ENCODE measurements around the gene TNNT1. TPM values are rescaled to one million over a fixed set of nuclear protein-coding genes. Genes with fewer than 3 reads are reported as not detected.
"Not testable (repeated sequence)": the region's sequence is repeated elsewhere in the genome, so short reads cannot be mapped to it uniquely, and the experiment has no call there.

The TNNT1 gene
- total RNA-seq, 1 donor from 2014 or later: 0.62 TPM

- no peak for TF ChIP-seq CTCF (IDR thresholded peaks at IDR 0.05)
- H3K36me3 Mint-ChIP-seq (ENCODE audit: low read depth): no peaks in the 10 kb centered on the region
- DNase-seq (ENCODE audit: low spot score): no peak
- peak overlapping the region; percentile 63 for H3K4me3 Mint-ChIP-seq (ENCODE audit: unreplicated experiment)
- H3K27me3 Mint-ChIP-seq (ENCODE audit: low read depth): peaks cover 23% of the 10 kb centered on the region
- H3K27ac Mint-ChIP-seq (ENCODE audit: unreplicated experiment): no peak overlapping the region
- no peaks in the 10 kb centered on the region for H3K9me3 Mint-ChIP-seq (ENCODE audit: low read depth)
- H3K4me1 Mint-ChIP-seq (ENCODE audit: low read depth): peaks cover 14% of the 10 kb centered on the region
Observed at GRCh38 chr19:55156202-55157063, 7.4 kb upstream of the TNNT1 start.

- not testable (repeated sequence) for H3K4me3 Mint-ChIP-seq (ENCODE audit: unreplicated experiment); H3K36me3 Mint-ChIP-seq (ENCODE audit: low read depth); H3K27ac Mint-ChIP-seq (ENCODE audit: unreplicated experiment); DNase-seq (ENCODE audit: low spot score); H3K9me3 Mint-ChIP-seq (ENCODE audit: low read depth)
- peaks cover 23% of the 10 kb centered on the region for H3K27me3 Mint-ChIP-seq (ENCODE audit: low read depth)
- peaks cover 14% of the 10 kb centered on the region for H3K4me1 Mint-ChIP-seq (ENCODE audit: low read depth)
Observed at GRCh38 chr19:55155784-55156183, 6.8 kb upstream of the TNNT1 start.

GRCh38 chr19:55153652-55154264 lies 4.8 kb upstream of the TNNT1 start:
- TF ChIP-seq CTCF (IDR thresholded peaks at IDR 0.05): no peak
- Mint-ChIP-seq H3K27ac (ENCODE audit: unreplicated experiment) (no peak overlapping the region), H3K36me3 (ENCODE audit: low read depth) (no peaks in the 10 kb centered on the region), H3K9me3 (ENCODE audit: low read depth) (no peaks in the 10 kb centered on the region), H3K27me3 (ENCODE audit: low read depth) (peaks cover 35% of the 10 kb centered on the region), H3K4me1 (ENCODE audit: low read depth) (peaks cover 7% of the 10 kb centered on the region), H3K4me3 (ENCODE audit: unreplicated experiment) (no peak overlapping the region)
- no peak for DNase-seq (ENCODE audit: low spot score)

- Mint-ChIP-seq H3K27ac (ENCODE audit: unreplicated experiment) (no peak overlapping the region), H3K4me1 (ENCODE audit: low read depth) (peaks cover 6% of the 10 kb centered on the region), H3K9me3 (ENCODE audit: low read depth) (no peaks in the 10 kb centered on the region), H3K36me3 (ENCODE audit: low read depth) (no peaks in the 10 kb centered on the region), H3K27me3 (ENCODE audit: low read depth) (peaks cover 39% of the 10 kb centered on the region), H3K4me3 (ENCODE audit: unreplicated experiment) (no peak overlapping the region)
- DNase-seq (ENCODE audit: low spot score): no peak
- no peak for TF ChIP-seq CTCF (IDR thresholded peaks at IDR 0.05)
Observed at GRCh38 chr19:55152017-55152416, 3.0 kb upstream of the TNNT1 start.

GRCh38 chr19:55147545-55148251 lies 1.3 kb downstream of the TNNT1 start:
- Mint-ChIP-seq H3K9me3 (ENCODE audit: low read depth) (no peaks in the 10 kb centered on the region), H3K36me3 (ENCODE audit: low read depth) (no peaks in the 10 kb centered on the region), H3K4me1 (ENCODE audit: low read depth) (no peaks in the 10 kb centered on the region), H3K27ac (ENCODE audit: unreplicated experiment) (no peak overlapping the region), H3K4me3 (ENCODE audit: unreplicated experiment) (no peak overlapping the region), H3K27me3 (ENCODE audit: low read depth) (peaks cover 47% of the 10 kb centered on the region)
- DNase-seq (ENCODE audit: low spot score): no peak
- no peak for TF ChIP-seq CTCF (IDR thresholded peaks at IDR 0.05)
